Measurements from ENCODE around the gene LAMA3.

DNA sequence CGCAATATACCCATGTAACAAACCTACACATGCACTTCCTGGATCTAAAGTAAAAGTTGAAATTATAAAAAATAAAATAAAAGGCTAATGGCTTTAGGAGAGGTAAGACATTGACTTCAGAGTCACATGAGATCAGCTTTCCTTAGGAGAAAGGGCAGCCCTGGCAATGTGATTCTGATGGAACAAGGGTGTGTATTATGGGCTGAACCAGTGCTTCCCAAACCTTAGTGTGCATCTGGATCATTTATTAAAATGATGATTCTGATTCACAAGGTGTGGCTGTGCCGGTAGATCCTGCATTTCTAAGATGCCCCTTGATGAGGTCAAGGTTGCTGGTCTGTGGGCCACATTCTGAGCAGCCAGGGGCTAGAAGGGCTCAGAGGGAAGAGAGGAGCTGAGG is 42.6 kb downstream of the LAMA3 start:
- TF ChIP-seq, protein P1, sequence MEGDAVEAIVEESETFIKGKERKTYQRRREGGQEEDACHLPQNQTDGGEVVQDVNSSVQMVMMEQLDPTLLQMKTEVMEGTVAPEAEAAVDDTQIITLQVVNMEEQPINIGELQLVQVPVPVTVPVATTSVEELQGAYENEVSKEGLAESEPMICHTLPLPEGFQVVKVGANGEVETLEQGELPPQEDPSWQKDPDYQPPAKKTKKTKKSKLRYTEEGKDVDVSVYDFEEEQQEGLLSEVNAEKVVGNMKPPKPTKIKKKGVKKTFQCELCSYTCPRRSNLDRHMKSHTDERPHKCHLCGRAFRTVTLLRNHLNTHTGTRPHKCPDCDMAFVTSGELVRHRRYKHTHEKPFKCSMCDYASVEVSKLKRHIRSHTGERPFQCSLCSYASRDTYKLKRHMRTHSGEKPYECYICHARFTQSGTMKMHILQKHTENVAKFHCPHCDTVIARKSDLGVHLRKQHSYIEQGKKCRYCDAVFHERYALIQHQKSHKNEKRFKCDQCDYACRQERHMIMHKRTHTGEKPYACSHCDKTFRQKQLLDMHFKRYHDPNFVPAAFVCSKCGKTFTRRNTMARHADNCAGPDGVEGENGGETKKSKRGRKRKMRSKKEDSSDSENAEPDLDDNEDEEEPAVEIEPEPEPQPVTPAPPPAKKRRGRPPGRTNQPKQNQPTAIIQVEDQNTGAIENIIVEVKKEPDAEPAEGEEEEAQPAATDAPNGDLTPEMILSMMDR (IDR thresholded peaks at IDR 0.05) = no peak
- TF ChIP-seq EP300 (IDR thresholded peaks at IDR 0.05) (no peak), POLR2A (IDR thresholded peaks at IDR 0.05) (no peak)

Data from tibial nerve (tissue), 4 donors.